ENCODE measurements around the gene PRPF8. TPM values are rescaled to one million over a fixed set of nuclear protein-coding genes. Genes with fewer than 3 reads are reported as not detected.

Gene PRPF8
- total RNA-seq, 1 experiment from 2014 or later = 398 TPM

GRCh38 chr17:1624650-1625049 is 60.0 kb downstream of the PRPF8 start:
- CTCF ChIA-PET = interaction anchor here (0.6 to 0.9 kb wide), 2 partner anchors 18 to 326 kb away, joined by 3 read pairs; no protein-coding TSS in a partner anchor
- peaks cover 25% of the 10 kb centered on the region for H3K4me1 ChIP-seq
- intact Hi-C loops (cut with micrococcal nuclease; ENCODE audit: unreplicated experiment) = loop anchor here (10.0 kb wide), 1 partner anchor 170 kb away; the partner anchor contains the start of gene CRK

GRCh38 chr17:1623057-1623630 is 61.5 kb downstream of the PRPF8 start:
- TF ChIP-seq, protein P1, sequence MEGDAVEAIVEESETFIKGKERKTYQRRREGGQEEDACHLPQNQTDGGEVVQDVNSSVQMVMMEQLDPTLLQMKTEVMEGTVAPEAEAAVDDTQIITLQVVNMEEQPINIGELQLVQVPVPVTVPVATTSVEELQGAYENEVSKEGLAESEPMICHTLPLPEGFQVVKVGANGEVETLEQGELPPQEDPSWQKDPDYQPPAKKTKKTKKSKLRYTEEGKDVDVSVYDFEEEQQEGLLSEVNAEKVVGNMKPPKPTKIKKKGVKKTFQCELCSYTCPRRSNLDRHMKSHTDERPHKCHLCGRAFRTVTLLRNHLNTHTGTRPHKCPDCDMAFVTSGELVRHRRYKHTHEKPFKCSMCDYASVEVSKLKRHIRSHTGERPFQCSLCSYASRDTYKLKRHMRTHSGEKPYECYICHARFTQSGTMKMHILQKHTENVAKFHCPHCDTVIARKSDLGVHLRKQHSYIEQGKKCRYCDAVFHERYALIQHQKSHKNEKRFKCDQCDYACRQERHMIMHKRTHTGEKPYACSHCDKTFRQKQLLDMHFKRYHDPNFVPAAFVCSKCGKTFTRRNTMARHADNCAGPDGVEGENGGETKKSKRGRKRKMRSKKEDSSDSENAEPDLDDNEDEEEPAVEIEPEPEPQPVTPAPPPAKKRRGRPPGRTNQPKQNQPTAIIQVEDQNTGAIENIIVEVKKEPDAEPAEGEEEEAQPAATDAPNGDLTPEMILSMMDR (IDR thresholded peaks at IDR 0.05; ENCODE audit: insufficient read depth in 1 of 2, low read depth in 1 of 2, low read length in 1 of 2, severe bottlenecking in 1 of 2, unreplicated experiment in 1 of 2) = no peak
- no peak for DNase-seq
- peaks cover 23% of the 10 kb centered on the region for H3K4me1 ChIP-seq
- ChIA-PET POLR2A (no interaction called here), CTCF (interaction anchor here (0.5 kb wide), 1 partner anchor 107 kb away, joined by 6 read pairs; the partner anchor contains the start of gene INPP5K)
- H3K4me3 Mint-ChIP-seq (ENCODE audit: unreplicated experiment) = no peak overlapping the region
- H3K9me3 Mint-ChIP-seq (ENCODE audit: unreplicated experiment) = no peaks in the 10 kb centered on the region
- peaks cover 17% of the 10 kb centered on the region for H3K4me1 Mint-ChIP-seq (ENCODE audit: low read depth, unreplicated experiment)
- H3K27ac Mint-ChIP-seq (ENCODE audit: unreplicated experiment) = no peak overlapping the region
- no peaks in the 10 kb centered on the region for H3K27me3 Mint-ChIP-seq (ENCODE audit: insufficient read depth, unreplicated experiment)
- intact Hi-C loops (cut with micrococcal nuclease; ENCODE audit: unreplicated experiment) = loop anchor here (10.0 kb wide), 1 partner anchor 168 kb away; the partner anchor contains the start of gene CRK
- peaks cover 21% of the 10 kb centered on the region for H3K36me3 Mint-ChIP-seq (ENCODE audit: insufficient read depth, unreplicated experiment)
- H3K4me3 ChIP-seq (ENCODE audit: low read depth, low read length) = no peak overlapping the region
- H3K27me3 ChIP-seq (replicated peaks; ENCODE audit: control insufficient read depth, insufficient read depth, low read length) = no peaks in the 10 kb centered on the region
- no TSS peak for BruUV-seq (replicated peaks)
- H3K36me3 ChIP-seq (ENCODE audit: control insufficient read depth, insufficient read depth, low read length) = no peaks in the 10 kb centered on the region
- no peaks in the 10 kb centered on the region for H3K9me3 ChIP-seq

More at GRCh38 chr17:1624650-1625049, 60.0 kb downstream of the PRPF8 start:
- Mint-ChIP-seq H3K4me3 (ENCODE audit: unreplicated experiment) (no peak overlapping the region), H3K27me3 (ENCODE audit: insufficient read depth, unreplicated experiment) (no peaks in the 10 kb centered on the region), H3K9me3 (ENCODE audit: unreplicated experiment) (no peaks in the 10 kb centered on the region), H3K4me1 (ENCODE audit: low read depth, unreplicated experiment) (peaks cover 17% of the 10 kb centered on the region), H3K27ac (ENCODE audit: unreplicated experiment) (no peak overlapping the region), H3K36me3 (ENCODE audit: insufficient read depth, unreplicated experiment) (peaks cover 28% of the 10 kb centered on the region)
- no TSS peak for BruUV-seq (replicated peaks)
- H3K9me3 ChIP-seq = no peaks in the 10 kb centered on the region
- POLR2A ChIA-PET = interaction anchor here (1.5 kb wide), 1 partner anchor 35 kb away, joined by 6 read pairs; no protein-coding TSS in a partner anchor
- no peaks in the 10 kb centered on the region for H3K27me3 ChIP-seq (replicated peaks; ENCODE audit: control insufficient read depth, insufficient read depth, low read length)
- no peak overlapping the region for H3K4me3 ChIP-seq (ENCODE audit: low read depth, low read length)
- H3K36me3 ChIP-seq (ENCODE audit: control insufficient read depth, insufficient read depth, low read length) = no peaks in the 10 kb centered on the region
- TF ChIP-seq, protein P1 (IDR thresholded peaks at IDR 0.05; ENCODE audit: insufficient read depth in 1 of 2, low read depth in 1 of 2, low read length in 1 of 2, severe bottlenecking in 1 of 2, unreplicated experiment in 1 of 2) = no peak
- no peak for DNase-seq

- Mint-ChIP-seq H3K27ac (ENCODE audit: unreplicated experiment) (no peak overlapping the region), H3K9me3 (ENCODE audit: unreplicated experiment) (no peaks in the 10 kb centered on the region)
- no peak for DNase-seq
Observed at GRCh38 chr17:1621273-1621954, 63.3 kb downstream of the PRPF8 start.

More at GRCh38 chr17:1621273-1621954, 63.3 kb downstream of the PRPF8 start:
- Mint-ChIP-seq H3K4me3 (ENCODE audit: unreplicated experiment) (no peak overlapping the region), H3K27me3 (ENCODE audit: insufficient read depth, unreplicated experiment) (no peaks in the 10 kb centered on the region), H3K4me1 (ENCODE audit: low read depth, unreplicated experiment) (peaks cover 9% of the 10 kb centered on the region), H3K36me3 (ENCODE audit: insufficient read depth, unreplicated experiment) (peaks cover 18% of the 10 kb centered on the region)
- POLR2A ChIA-PET = no interaction called here
- intact Hi-C loops (cut with micrococcal nuclease; ENCODE audit: unreplicated experiment) = loop anchor here (10.0 kb wide), 1 partner anchor 167 kb away; the partner anchor contains the start of gene CRK
- CTCF ChIA-PET = no interaction called here
- H3K4me3 ChIP-seq (ENCODE audit: low read depth, low read length) = no peak overlapping the region
- no peaks in the 10 kb centered on the region for H3K9me3 ChIP-seq
- no TSS peak for BruUV-seq (replicated peaks)
- TF ChIP-seq, protein P1 (IDR thresholded peaks at IDR 0.05; ENCODE audit: insufficient read depth in 1 of 2, low read depth in 1 of 2, low read length in 1 of 2, severe bottlenecking in 1 of 2, unreplicated experiment in 1 of 2) = no peak
- H3K36me3 ChIP-seq (ENCODE audit: control insufficient read depth, insufficient read depth, low read length) = 0 out of 2 replicates have a peak, but pooled peaks cover 1% of the 10 kb centered on the region
- peaks cover 13% of the 10 kb centered on the region for H3K4me1 ChIP-seq
- no peaks in the 10 kb centered on the region for H3K27me3 ChIP-seq (replicated peaks; ENCODE audit: control insufficient read depth, insufficient read depth, low read length)
